Esophagus squamous epithelium (tissue), 4 donors: Measurements from ENCODE around the gene SMYD3.

ENCODE experiments used
- POLR2A ChIP-seq, 4 donors: fragments of 450-650 bp; IDR thresholded peaks; one replicate each; pipeline ENCODE4 v1.6.1; 2017; ENCODE audit warnings: antibody characterized with exemption in 4 of 4, mild to moderate bottlenecking in 4 of 4, moderate library complexity in 3 of 4
- TF ChIP-seq, protein P1 (sequence below), 6 experiments: fragments of 450-650 bp in 4 of 6; fragments of 200-600 bp in 2 of 6; sonication (generic) in 2 of 6; IDR thresholded peaks; one replicate each; pipeline ENCODE4 v1.5.1; 2016 to 2019; ENCODE audit warnings: antibody characterized with exemption in 6 of 6, mild to moderate bottlenecking in 4 of 6, moderate library complexity in 4 of 6

DNA sequence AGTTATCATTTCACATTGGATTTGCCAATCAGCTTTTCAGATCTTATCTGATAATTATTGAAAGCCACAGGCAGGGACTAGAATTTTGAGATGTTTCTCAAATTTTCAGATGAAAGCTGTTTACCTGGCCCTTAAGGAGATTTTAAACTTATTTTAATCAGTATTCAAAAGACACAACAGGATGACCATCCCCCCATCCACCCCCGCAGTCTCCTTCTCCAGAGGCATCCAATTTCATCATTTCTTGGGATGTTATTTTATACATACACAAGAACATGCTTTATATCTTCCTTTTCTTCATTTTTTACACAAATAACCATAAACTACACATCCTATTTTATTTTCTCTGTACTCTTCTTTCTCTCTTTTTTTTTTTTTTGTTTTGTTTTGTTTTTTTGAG lies 470.9 kb downstream of the SMYD3 start:
- no peak for TF ChIP-seq POLR2A (IDR thresholded peaks at IDR 0.05)
- TF ChIP-seq, protein P1, sequence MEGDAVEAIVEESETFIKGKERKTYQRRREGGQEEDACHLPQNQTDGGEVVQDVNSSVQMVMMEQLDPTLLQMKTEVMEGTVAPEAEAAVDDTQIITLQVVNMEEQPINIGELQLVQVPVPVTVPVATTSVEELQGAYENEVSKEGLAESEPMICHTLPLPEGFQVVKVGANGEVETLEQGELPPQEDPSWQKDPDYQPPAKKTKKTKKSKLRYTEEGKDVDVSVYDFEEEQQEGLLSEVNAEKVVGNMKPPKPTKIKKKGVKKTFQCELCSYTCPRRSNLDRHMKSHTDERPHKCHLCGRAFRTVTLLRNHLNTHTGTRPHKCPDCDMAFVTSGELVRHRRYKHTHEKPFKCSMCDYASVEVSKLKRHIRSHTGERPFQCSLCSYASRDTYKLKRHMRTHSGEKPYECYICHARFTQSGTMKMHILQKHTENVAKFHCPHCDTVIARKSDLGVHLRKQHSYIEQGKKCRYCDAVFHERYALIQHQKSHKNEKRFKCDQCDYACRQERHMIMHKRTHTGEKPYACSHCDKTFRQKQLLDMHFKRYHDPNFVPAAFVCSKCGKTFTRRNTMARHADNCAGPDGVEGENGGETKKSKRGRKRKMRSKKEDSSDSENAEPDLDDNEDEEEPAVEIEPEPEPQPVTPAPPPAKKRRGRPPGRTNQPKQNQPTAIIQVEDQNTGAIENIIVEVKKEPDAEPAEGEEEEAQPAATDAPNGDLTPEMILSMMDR (IDR thresholded peaks at IDR 0.05): no peak
